ENCODE measurements around the gene CCDC159.
"Not testable (repeated sequence)": the region's sequence is repeated elsewhere in the genome, so short reads cannot be mapped to it uniquely, and the experiment has no call there.

Gene CCDC159, protein sequence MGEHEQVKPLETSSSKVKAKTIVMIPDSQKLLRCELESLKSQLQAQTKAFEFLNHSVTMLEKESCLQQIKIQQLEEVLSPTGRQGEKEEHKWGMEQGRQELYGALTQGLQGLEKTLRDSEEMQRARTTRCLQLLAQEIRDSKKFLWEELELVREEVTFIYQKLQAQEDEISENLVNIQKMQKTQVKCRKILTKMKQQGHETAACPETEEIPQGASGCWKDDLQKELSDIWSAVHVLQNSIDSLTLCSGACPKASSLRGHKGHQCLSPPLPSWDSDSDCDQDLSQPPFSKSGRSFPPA

DNA sequence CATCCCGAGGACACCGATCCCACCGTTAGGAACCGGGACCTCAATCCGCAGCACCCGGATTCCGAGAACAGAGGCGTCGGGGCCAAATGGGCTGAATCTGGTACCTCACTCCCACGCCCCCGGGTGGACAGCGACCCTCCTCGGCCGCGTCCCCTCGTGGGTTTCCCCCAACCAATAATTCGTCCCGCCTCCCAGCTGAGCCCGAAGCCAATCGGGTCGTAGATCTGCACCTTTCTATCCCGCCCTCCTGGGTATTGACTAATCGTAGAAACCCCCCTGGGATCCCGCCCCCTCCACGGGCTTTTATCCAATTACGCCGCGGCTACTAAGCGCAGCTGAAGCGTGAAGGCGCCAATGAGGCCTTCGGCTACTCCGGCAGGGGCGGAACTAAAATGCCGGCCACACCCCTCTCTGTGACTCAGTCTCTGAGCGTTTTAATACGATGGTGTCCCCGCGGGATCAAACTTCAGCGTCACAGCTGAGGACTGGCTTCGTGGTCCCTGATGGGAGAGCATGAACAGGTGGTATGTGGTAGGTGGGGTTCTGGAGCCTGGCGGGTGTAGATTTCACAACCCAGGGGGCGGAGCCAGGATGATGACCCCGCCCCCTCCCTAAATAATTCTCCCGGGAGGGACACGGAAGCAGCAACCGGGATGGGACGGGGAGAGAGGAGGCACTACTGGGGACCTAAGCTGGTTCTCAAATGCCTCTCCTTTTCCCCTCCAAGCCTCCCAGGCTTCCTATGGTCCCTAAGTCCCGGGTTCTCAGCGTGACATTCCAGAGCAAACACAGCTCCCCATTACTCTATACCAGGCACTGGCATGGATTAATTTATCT, at the start of gene CCDC159, which contains the start of gene TMEM205:
TSS of gene CCDC159 (plus strand) at position 416 of the 837 bp plus-strand sequence. CDS start at position 504, 88 bp downstream.
TSS of gene TMEM205 (minus strand) at position 165 of the 837 bp plus-strand sequence. CDS start 649 bp downstream, outside the sequence.
- Mint-ChIP-seq H3K27ac (peak within 1 kb of the TSS; percentile 70 to 85 (median 85)), H3K4me1 (peaks cover 29% of the 10 kb centered on the region), H3K4me3 (peak within 1 kb of the TSS; percentile 89 to 94 (median 93)), H3K36me3 (ENCODE audit: low read depth) (no peaks in the 10 kb centered on the region), H3K9me3 (no peaks in the 10 kb centered on the region), H3K27me3 (ENCODE audit: low read depth) (no peaks in the 10 kb centered on the region)
- TF ChIP-seq, protein P1, sequence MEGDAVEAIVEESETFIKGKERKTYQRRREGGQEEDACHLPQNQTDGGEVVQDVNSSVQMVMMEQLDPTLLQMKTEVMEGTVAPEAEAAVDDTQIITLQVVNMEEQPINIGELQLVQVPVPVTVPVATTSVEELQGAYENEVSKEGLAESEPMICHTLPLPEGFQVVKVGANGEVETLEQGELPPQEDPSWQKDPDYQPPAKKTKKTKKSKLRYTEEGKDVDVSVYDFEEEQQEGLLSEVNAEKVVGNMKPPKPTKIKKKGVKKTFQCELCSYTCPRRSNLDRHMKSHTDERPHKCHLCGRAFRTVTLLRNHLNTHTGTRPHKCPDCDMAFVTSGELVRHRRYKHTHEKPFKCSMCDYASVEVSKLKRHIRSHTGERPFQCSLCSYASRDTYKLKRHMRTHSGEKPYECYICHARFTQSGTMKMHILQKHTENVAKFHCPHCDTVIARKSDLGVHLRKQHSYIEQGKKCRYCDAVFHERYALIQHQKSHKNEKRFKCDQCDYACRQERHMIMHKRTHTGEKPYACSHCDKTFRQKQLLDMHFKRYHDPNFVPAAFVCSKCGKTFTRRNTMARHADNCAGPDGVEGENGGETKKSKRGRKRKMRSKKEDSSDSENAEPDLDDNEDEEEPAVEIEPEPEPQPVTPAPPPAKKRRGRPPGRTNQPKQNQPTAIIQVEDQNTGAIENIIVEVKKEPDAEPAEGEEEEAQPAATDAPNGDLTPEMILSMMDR (IDR thresholded peaks at IDR 0.05; ENCODE audit: unreplicated experiment in 3 of 3), result peak in 1 of 3 experiments; percentile 12

DNA sequence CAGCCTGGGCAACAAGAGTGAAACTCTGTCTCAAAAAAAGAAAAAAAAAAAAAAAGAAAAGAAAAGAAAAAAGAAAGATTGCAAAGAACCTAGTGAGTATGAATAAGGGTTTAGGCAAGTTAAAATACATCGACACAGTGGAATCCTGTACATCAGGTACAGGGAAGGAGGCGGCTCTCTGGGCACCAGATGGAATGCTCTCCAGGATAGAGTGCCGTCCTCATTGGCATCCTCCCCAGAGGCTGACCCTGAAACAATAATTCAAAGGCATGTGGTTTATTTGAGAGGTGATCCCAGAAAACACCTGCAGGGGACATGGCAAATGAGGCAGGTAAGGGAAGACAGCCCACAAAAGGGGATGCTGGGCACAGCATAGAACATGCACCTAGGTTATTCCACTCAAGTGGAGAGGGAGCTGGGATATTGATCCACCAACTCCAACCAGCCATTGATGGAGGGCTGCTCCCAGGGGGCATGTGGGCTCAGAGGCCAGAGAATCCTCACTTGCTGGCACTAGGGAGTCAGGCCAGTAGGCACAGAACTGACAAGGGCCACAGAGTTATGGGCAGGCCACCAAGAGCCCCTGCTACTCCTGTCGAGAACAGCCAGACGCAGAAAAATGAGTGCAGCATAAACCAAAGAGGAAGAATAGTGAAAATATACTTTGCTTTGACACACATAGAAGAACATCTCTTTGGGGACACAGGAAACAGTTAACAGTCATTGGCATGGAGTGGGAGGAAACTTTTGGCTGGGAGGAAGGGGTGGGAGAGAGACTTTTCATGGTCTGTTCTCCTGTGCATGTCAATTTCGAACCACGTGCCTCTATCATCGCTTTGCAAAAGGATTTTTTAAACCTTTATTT, 46.1 kb upstream of the CCDC159 start:
- H3K4me3 Mint-ChIP-seq, result no peak overlapping the region
- no peaks in the 10 kb centered on the region for H3K36me3 Mint-ChIP-seq (ENCODE audit: low read depth)
- H3K4me1 Mint-ChIP-seq, result peaks cover 5% of the 10 kb centered on the region
- H3K27me3 Mint-ChIP-seq (ENCODE audit: low read depth), result no peaks in the 10 kb centered on the region
- TF ChIP-seq, protein P1 (IDR thresholded peaks at IDR 0.05; ENCODE audit: unreplicated experiment in 3 of 3), result no peak
- no peaks in the 10 kb centered on the region for H3K9me3 Mint-ChIP-seq
- H3K27ac Mint-ChIP-seq, result no peak overlapping the region

DNA sequence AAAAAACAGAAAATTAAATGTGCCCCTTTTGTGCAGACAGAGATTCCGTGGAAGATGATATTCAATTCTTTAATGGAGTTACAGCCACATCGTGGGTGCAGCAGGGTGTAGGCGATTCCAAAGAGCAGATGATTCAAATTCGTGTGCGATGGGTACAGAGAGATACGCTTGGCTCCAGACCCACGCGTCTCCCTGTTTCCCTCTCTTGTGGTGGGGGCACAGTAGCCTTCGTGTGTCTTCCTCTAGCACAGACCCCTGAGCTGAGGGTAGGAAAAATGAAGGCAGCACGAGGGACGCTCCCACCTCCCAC, 45.6 kb upstream of the CCDC159 start:
- H3K27ac Mint-ChIP-seq, result no peak overlapping the region

DNA sequence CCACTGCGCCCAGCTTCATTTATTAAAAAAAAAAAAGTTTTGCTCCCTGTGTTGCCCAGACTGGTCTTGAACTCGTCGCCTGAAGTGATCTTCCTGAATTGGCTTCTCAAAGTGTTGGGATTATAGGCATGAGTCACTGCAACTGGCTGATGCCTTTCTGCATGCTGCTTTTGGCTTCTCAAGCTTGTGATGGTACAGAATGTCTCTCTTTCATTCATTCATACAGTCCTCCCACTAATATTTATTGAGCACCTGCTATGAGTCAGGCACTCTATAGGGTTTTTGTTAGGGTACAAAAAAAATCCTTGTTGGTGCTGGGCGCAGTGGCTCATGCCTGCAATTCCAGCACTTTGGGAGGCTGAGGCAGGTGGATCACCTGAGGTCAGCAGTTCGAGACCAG, 41.4 kb upstream of the CCDC159 start:
- H3K4me3 Mint-ChIP-seq, result no peak overlapping the region
- H3K9me3 Mint-ChIP-seq, result peaks cover under 1% of the 10 kb centered on the region
- no peaks in the 10 kb centered on the region for H3K36me3 Mint-ChIP-seq (ENCODE audit: low read depth)
- no peaks in the 10 kb centered on the region for H3K4me1 Mint-ChIP-seq
- H3K27ac Mint-ChIP-seq, result no peak overlapping the region
- TF ChIP-seq, protein P1 (IDR thresholded peaks at IDR 0.05; ENCODE audit: unreplicated experiment in 3 of 3), result no peak
- no peaks in the 10 kb centered on the region for H3K27me3 Mint-ChIP-seq (ENCODE audit: low read depth)

More for the DNA sequence above, 45.6 kb upstream of the CCDC159 start:
- no peaks in the 10 kb centered on the region for H3K27me3 Mint-ChIP-seq (ENCODE audit: low read depth)
- no peak overlapping the region for H3K4me3 Mint-ChIP-seq
- H3K36me3 Mint-ChIP-seq (ENCODE audit: low read depth), result no peaks in the 10 kb centered on the region
- TF ChIP-seq, protein P1 (IDR thresholded peaks at IDR 0.05; ENCODE audit: unreplicated experiment in 3 of 3), result no peak
- H3K4me1 Mint-ChIP-seq, result peaks cover 5% of the 10 kb centered on the region
- H3K9me3 Mint-ChIP-seq, result no peaks in the 10 kb centered on the region

DNA sequence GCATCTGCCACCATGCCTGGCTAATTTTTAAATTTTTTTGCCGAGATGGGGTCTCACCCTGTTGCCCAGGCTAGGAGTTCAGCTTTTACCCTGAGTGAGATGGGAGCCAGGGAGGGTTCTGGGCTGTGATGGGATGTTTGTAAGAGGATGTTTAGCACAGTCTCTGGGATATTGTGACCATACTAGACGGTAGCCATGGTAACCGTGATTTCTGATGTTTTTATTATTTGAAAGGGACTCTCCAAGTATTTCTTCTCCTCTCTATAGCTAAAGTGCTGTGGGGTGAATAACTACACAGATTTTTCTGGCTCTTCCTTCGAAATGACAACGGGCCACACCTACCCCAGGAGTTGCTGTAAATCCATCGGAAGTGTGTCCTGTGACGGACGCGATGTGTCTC, 40.0 kb upstream of the CCDC159 start:
- TF ChIP-seq, protein P1 (IDR thresholded peaks at IDR 0.05; ENCODE audit: unreplicated experiment in 3 of 3), result no peak
- Mint-ChIP-seq H3K27me3 (ENCODE audit: low read depth) (no peaks in the 10 kb centered on the region), H3K9me3 (peaks cover 2% of the 10 kb centered on the region), H3K27ac (no peak overlapping the region), H3K4me3 (no peak overlapping the region), H3K36me3 (ENCODE audit: low read depth) (no peaks in the 10 kb centered on the region), H3K4me1 (no peaks in the 10 kb centered on the region)

DNA sequence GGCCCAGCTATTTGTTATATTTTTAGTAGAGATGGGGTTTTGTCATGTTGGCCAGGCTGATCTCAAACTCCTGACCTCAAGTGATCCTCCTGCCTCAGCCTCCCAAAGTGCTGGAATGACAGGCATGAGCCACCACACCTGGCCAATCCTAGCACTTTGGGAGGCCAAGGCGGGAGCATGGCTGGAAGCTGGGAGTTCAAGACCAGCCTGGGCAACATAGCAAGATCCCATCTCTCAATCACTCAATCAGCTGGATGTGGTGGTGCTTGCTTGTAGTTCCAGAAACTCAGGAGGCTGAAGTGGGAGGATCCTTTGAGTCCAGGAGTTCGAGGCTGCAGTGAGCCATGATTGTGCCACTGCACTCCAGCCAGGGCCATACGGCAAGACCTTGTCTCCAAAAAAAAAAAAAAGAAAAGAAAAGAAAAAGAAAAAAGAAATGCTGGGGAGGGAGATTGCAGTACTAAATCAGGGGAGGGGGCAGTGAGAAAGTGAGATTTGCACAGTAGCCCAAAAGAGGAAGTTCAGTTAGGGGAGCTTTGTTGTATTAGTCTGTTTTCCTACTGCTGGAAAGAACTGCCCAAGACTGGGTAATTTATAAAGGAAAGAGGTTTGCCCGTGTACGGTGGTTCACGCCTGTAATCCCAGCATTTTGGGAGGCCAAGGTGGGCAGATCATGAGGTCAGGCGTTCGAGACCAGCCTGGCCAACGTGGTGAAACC, 25.9 kb upstream of the CCDC159 start:
- not testable (repeated sequence) for H3K4me3 Mint-ChIP-seq; H3K9me3 Mint-ChIP-seq; H3K36me3 Mint-ChIP-seq (ENCODE audit: low read depth); H3K27ac Mint-ChIP-seq; H3K27me3 Mint-ChIP-seq (ENCODE audit: low read depth)
- H3K4me1 Mint-ChIP-seq, result peaks cover 32% of the 10 kb centered on the region
